IPS-15b (cell line): ENCODE results near the gene RNF151.

ENCODE experiments used
- H3K27me3 ChIP-seq: one replicate; pipeline ENCODE4 v1.6.1; 2013; ENCODE audit warnings: low read length; ENCODE audit not compliant: control insufficient read depth, insufficient read depth
- H3K36me3 ChIP-seq: one replicate; pipeline ENCODE4 v1.6.1; 2013; ENCODE audit warnings: low read length; ENCODE audit not compliant: control insufficient read depth, insufficient read depth
- H3K4me1 ChIP-seq: one replicate; pipeline ENCODE4 v1.6.1; 2013; ENCODE audit warnings: mild to moderate bottlenecking, low read length; ENCODE audit not compliant: control insufficient read depth, insufficient read depth
- H3K4me3 ChIP-seq: one replicate; pipeline ENCODE4 v1.5.1; 2013; ENCODE audit warnings: low read depth, low read length
- H3K9ac ChIP-seq: one replicate; pipeline ENCODE4 v1.6.1; 2013; ENCODE audit warnings: low read depth, mild to moderate bottlenecking, low read length
- H3K9me3 ChIP-seq: one replicate; pipeline ENCODE4 v1.6.1; 2013; ENCODE audit warnings: mild to moderate bottlenecking, low read length; ENCODE audit not compliant: control insufficient read depth, insufficient read depth

Gene RNF151

GRCh38 chr16:1984347-1985225 is 17.9 kb downstream of the RNF151 start:
- Histone ChIP-seq H3K36me3 (peaks cover 16% of the 10 kb centered on the region), H3K4me3 (peak overlapping the region; percentile 76), H3K27me3 (peaks cover 52% of the 10 kb centered on the region), H3K9me3 (no peaks in the 10 kb centered on the region), H3K4me1 (peaks cover 6% of the 10 kb centered on the region), H3K9ac (peak overlapping the region; percentile 79)

DNA sequence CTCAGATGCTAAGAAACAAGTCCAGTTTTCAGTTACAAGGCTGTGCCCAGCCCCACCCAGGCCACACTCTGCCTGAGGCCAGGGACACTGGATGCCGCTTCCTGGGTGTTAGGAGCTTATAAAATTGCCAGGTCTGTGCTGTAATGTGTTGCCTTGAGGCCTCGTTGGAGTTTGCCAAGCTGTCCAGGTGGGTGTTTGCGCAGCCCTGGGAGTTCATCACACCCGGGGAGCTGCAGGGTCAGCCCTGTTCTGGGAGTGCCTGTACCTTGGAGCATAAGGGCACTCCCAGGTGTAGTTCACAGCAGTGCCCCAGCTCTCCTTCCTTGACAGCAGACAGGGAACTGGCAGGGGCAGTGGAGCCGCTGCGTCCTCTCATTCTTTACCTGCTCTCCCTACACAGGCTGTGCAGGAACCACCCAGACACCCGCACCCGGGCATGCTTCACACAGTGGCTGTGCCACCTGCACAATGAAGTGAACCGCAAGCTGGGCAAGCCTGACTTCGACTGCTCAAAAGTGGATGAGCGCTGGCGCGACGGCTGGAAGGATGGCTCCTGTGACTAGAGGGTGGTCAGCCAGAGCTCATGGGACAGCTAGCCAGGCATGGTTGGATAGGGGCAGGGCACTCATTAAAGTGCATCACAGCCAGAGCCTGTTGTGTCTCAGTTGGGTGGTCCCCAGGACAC is 19.0 kb downstream of the RNF151 start:
- H3K27me3 ChIP-seq = peaks cover 42% of the 10 kb centered on the region
- H3K4me1 ChIP-seq = peaks cover 6% of the 10 kb centered on the region
- no peak overlapping the region for H3K9ac ChIP-seq
- H3K4me3 ChIP-seq = peak overlapping the region; percentile 76
- peaks cover 16% of the 10 kb centered on the region for H3K36me3 ChIP-seq
- H3K9me3 ChIP-seq = no peaks in the 10 kb centered on the region

DNA sequence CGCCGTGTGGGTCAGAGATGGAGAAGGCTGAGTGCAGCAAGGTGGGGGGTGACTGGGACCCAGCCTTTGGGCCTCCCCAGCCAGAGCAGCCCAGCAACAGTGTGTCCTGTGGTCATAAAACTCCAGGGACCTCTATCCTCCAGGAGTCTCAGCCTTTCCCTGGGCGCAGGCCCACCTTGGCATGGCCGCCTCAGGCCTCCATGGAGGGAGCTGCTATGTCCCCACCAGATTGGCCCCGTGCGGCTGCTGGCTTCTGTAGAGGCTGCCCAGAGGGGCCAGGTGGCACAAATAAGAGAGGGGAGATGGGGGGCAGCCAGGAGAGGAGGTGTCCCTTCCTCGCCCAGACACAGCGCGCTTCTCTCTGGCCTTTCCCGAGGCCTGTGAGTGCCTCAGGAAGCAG is 20.5 kb downstream of the RNF151 start:
- no peaks in the 10 kb centered on the region for H3K9me3 ChIP-seq
- peaks cover 6% of the 10 kb centered on the region for H3K4me1 ChIP-seq
- H3K9ac ChIP-seq = no peak overlapping the region
- H3K27me3 ChIP-seq = peaks cover 35% of the 10 kb centered on the region
- no peak overlapping the region for H3K4me3 ChIP-seq
- H3K36me3 ChIP-seq = peaks cover 16% of the 10 kb centered on the region

DNA sequence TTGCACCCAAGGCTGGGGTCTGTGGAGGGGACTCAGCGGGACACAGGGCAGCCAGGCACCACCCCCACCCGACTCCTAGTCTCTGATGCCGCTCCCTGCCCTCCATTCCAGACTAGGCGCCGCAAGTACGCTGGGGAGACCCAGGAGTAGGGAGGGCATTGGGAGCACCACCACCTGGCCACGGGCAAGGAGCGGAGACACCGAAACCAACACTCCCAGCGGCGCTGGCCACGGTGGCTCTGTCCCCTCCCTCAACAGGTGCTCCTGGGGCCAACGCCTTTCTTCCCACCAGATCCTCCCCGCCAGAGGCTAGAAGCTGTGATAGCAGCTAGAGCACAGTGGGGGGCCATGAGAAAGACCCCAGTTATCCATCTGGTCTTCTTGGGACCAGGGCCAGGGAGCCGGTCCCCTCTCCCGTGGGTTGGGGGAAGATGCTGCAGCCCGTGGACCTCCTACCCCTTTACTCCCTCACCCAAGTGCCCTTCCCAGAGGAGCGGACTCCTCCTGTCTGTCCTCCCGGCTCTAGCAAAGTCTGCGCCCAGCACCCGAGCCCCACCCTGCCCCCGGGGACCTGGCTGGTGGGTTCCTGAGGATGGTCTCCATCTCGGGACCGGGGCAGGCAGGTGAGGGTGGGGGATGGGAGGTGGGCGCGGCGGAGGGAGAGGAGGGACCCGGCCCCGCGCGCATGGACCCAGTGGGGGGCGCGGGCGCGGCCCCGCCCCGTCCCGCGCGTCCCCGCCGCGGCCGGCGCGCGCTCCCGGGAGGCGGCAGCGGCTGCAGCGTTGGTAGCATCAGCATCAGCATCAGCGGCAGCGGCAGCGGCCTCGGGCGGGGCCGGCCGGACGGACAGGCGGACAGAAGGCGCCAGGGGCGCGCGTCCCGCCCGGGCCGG is 22.8 kb downstream of the RNF151 start, which contains the start of gene SYNGR3:
SYNGR3 (plus strand) TSS at position 762 of the 892 bp plus-strand sequence. CDS start 133 bp downstream, outside the sequence.
- Histone ChIP-seq H3K9me3 (no peaks in the 10 kb centered on the region), H3K36me3 (peaks cover 16% of the 10 kb centered on the region), H3K4me3 (peak within 1 kb of the TSS; percentile 75), H3K9ac (peak within 1 kb of the TSS; percentile 60), H3K27me3 (peaks cover 24% of the 10 kb centered on the region), H3K4me1 (peaks cover 2% of the 10 kb centered on the region)

DNA sequence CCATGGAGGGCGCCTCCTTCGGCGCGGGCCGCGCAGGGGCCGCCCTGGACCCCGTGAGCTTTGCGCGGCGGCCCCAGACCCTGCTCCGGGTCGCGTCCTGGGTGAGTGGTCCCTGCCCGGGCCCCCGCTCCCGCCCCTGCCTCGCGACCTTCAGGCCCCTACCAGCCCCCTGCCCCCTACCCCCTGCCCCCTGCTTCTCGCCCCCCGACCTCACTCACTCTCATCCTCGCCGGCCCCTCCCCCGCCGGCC is 23.4 kb downstream of the RNF151 start:
- H3K9ac ChIP-seq = no peak overlapping the region
- H3K4me3 ChIP-seq = peak overlapping the region; percentile 32
- H3K9me3 ChIP-seq = no peaks in the 10 kb centered on the region
- peaks cover under 1% of the 10 kb centered on the region for H3K4me1 ChIP-seq
- H3K27me3 ChIP-seq = peaks cover 24% of the 10 kb centered on the region
- peaks cover 16% of the 10 kb centered on the region for H3K36me3 ChIP-seq

DNA sequence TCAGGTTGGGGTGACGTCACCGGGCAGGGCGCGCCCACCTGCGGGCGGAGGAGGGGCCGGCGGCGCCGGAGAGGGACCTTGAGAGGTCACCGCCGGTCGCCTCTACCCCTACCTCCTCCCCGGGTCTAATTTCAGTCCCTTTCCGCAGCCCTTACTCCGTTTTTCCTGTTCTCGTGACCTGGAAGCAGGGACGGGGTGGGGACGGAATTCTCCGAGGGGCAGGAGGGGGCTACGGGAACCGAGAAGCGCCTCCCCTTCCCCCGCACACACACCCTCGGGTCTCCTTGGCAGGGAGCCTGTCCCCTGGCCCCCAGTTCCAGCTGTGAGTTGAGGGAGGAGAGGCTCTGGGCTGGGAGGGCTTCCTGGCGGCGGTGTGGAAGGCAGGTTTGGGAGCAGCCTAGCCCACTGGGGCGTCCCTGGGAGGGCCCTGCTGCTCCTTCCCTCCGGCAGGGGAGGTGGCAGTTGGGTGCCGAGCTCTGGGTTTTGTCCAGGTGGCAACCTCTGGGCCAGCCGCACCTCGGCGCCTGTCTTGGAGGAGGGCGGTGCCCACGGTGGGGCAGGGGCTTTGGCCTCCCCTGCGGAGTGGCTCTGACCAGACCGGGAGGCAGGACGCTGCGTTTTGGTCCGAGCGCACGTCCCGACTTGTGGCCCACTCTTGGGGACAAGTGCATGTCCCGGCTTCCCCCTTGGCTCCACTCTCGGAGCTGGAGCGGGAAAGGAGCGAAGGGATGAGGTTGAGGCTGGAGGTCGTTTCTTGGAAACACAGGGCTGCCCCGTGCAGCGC is 23.9 kb downstream of the RNF151 start:
- H3K9ac ChIP-seq = peak overlapping the region; percentile 60
- no peaks in the 10 kb centered on the region for H3K4me1 ChIP-seq
- peaks cover 24% of the 10 kb centered on the region for H3K27me3 ChIP-seq
- peak overlapping the region; percentile 73 for H3K4me3 ChIP-seq
- H3K36me3 ChIP-seq = peaks cover 12% of the 10 kb centered on the region
- no peaks in the 10 kb centered on the region for H3K9me3 ChIP-seq

GRCh38 chr16:1991135-1991551 is 24.5 kb downstream of the RNF151 start:
- Histone ChIP-seq H3K27me3 (peaks cover 24% of the 10 kb centered on the region), H3K4me3 (peak overlapping the region; percentile 73), H3K9me3 (no peaks in the 10 kb centered on the region), H3K9ac (no peak overlapping the region), H3K4me1 (no peaks in the 10 kb centered on the region), H3K36me3 (peaks cover 6% of the 10 kb centered on the region)

DNA sequence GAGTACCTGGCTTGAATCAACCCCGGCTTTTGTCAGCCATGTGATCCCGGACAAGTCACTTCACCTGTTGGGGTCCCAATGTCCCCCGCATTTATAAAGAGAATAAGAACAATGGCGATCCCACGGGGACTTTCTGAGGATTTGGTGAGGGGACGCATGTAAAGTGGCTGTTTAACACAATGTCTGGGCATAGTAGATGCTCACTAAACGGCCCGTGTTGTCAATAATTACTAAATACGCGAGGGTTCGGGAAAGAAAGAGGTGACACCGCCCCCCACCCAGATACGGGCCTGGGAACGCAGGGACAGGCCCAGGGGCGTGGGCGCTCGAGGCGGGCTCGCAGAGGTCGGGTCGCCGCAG is 24.9 kb downstream of the RNF151 start:
- no peaks in the 10 kb centered on the region for H3K9me3 ChIP-seq
- no peak overlapping the region for H3K9ac ChIP-seq
- no peaks in the 10 kb centered on the region for H3K4me1 ChIP-seq
- peaks cover 4% of the 10 kb centered on the region for H3K36me3 ChIP-seq
- peaks cover 24% of the 10 kb centered on the region for H3K27me3 ChIP-seq
- peak overlapping the region; percentile 73 for H3K4me3 ChIP-seq

GRCh38 chr16:1991948-1992703 is 25.5 kb downstream of the RNF151 start:
- no peaks in the 10 kb centered on the region for H3K4me1 ChIP-seq
- H3K27me3 ChIP-seq = peaks cover 24% of the 10 kb centered on the region
- H3K36me3 ChIP-seq = peaks cover 4% of the 10 kb centered on the region
- no peak overlapping the region for H3K9ac ChIP-seq
- peak overlapping the region; percentile 73 for H3K4me3 ChIP-seq
- H3K9me3 ChIP-seq = no peaks in the 10 kb centered on the region

DNA sequence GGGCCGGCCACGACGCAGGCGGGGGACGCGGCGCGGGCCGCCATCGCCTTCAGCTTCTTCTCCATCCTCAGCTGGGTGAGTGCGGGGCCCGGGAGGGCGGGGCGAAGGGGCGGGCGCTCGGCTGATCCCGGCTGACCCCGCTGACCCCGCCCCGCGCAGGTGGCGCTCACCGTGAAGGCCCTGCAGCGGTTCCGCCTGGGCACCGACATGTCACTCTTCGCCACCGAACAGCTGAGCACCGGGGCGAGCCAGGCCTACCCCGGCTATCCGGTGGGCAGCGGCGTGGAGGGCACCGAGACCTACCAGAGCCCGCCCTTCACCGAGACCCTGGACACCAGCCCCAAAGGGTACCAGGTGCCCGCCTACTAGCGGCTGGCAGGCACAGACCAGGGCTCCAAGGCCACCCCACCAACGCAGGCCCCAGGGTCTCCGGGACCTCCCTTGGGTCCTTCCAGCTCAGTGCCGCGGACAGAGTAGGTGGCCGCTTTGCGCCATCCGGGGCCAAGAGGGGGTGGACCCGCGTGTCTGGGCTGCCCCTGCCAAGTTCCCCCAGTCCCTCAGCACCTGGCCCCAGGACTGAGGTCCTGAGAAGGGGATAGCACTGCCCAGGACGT is 26.2 kb downstream of the RNF151 start:
- no peaks in the 10 kb centered on the region for H3K4me1 ChIP-seq
- peaks cover 24% of the 10 kb centered on the region for H3K27me3 ChIP-seq
- peak overlapping the region; percentile 32 for H3K4me3 ChIP-seq
- peaks cover 7% of the 10 kb centered on the region for H3K36me3 ChIP-seq
- no peaks in the 10 kb centered on the region for H3K9me3 ChIP-seq
- no peak overlapping the region for H3K9ac ChIP-seq
